T-cell (primary cell): ENCODE measurements around the gene CELSR3. TPM values are rescaled to one million over a fixed set of nuclear protein-coding genes. Genes with fewer than 3 reads are reported as not detected.

Experiments used
- ATAC-seq, 4 experiments: fragments of 200-7000 bp in 3 of 4; fragments of 150-1000 bp in 1 of 4; cut with Tn5 transposase; replicated peaks in 1 of 4; 1 replicate in 3 of 4; 2 replicates in 1 of 4; pipeline ENCODE4 v1.10.0; 2021; ENCODE audit warnings: moderate library complexity in 3 of 4, mild to moderate bottlenecking in 2 of 4, moderate number of reproducible peaks in 1 of 4
- CTCF ChIA-PET, 2 donors: fragments of 300-600 bp; sonication (Branson Sonifier 250); formaldehyde crosslinking; loops; one replicate each; lab custom pipeline; 2022; ENCODE audit warnings: antibody characterized with exemption in 2 of 2; lab: Charles Lee
- POLR2A ChIA-PET, 2 donors: fragments of 300-600 bp; sonication (Branson Sonifier 250); formaldehyde crosslinking; loops; one replicate each; lab custom pipeline; 2022; ENCODE audit warnings: antibody characterized with exemption in 2 of 2; lab: Charles Lee
- DNase-seq, 35 experiments: peaks; one replicate each; pipeline versions ENCODE4 v3.0.0 to v3.0.0-alpha.2; 2013 to 2023
- H3K27ac ChIP-seq: one replicate; pipeline ENCODE4 v1.5.1; 2013; ENCODE audit warnings: low read length
- H3K27me3 ChIP-seq, 2 experiments: replicated peaks in 1 of 2; 1 replicate in 1 of 2; 2 replicates in 1 of 2; pipeline versions ENCODE4 v1.6.1 to v1.7.0; 2013; ENCODE audit warnings: low read length in 1 of 2, mixed read lengths in 1 of 2; ENCODE audit not compliant: control insufficient read depth in 2 of 2, insufficient read depth in 2 of 2; ENCODE audit errors: extremely low read depth in 1 of 2
- H3K36me3 ChIP-seq, 2 donors: 1 replicate in 1 of 2; 2 replicates in 1 of 2; pipeline versions ENCODE4 v1.6.1 to v1.7.0; 2013; ENCODE audit warnings: low read length in 1 of 2; ENCODE audit not compliant: control insufficient read depth in 2 of 2, insufficient read depth in 1 of 2; ENCODE audit errors: extremely low read depth in 1 of 2
- H3K4me1 ChIP-seq, 2 experiments: 1 replicate in 1 of 2; 2 replicates in 1 of 2; pipeline versions ENCODE4 v1.6.1 to v1.7.0; 2013; ENCODE audit warnings: low read length in 2 of 2, mixed read lengths in 1 of 2; ENCODE audit not compliant: insufficient read depth in 2 of 2, control insufficient read depth in 1 of 2; ENCODE audit errors: extremely low read depth in 1 of 2
- H3K4me3 ChIP-seq, 2 donors: 1 replicate in 1 of 2; 2 replicates in 1 of 2; pipeline versions ENCODE4 v1.5.1 to v1.7.0; 2013; ENCODE audit warnings: mild to moderate bottlenecking in 2 of 2, low read length in 1 of 2, moderate library complexity in 1 of 2; ENCODE audit not compliant: control insufficient read depth in 1 of 2; ENCODE audit errors: extremely low read depth in 1 of 2
- H3K9me3 ChIP-seq: 2 replicates; pipeline ENCODE4 v1.7.0; 2013
- H3K27ac Mint-ChIP-seq, 2 donors: one replicate each; pipeline ENCODE4 v1.8.0; 2020 to 2021; ENCODE audit warnings: mild to moderate bottlenecking in 2 of 2, mixed read lengths in 2 of 2
- H3K27me3 Mint-ChIP-seq, 2 donors: one replicate each; pipeline ENCODE4 v1.8.0; 2021 to 2022; ENCODE audit warnings: mixed read lengths in 2 of 2
- H3K36me3 Mint-ChIP-seq: one replicate; pipeline ENCODE4 v1.8.0; 2021; ENCODE audit warnings: mixed read lengths
- H3K4me1 Mint-ChIP-seq, 3 donors: one replicate each; pipeline ENCODE4 v1.8.0; 2020 to 2022; ENCODE audit warnings: mixed read lengths in 3 of 3, mild to moderate bottlenecking in 1 of 3
- H3K4me3 Mint-ChIP-seq, 3 donors: one replicate each; pipeline ENCODE4 v1.8.0; 2020 to 2022; ENCODE audit warnings: mild to moderate bottlenecking in 3 of 3, mixed read lengths in 3 of 3, moderate library complexity in 3 of 3
- H3K9me3 Mint-ChIP-seq, 3 donors: one replicate each; pipeline ENCODE4 v1.8.0; 2020 to 2022; ENCODE audit warnings: mixed read lengths in 3 of 3
- WGBS: methylation state at CpG from one replicate; pipeline ENCODE4 v1.1.5; 2013; ENCODE audit warnings: missing lambda C conversion rate; ENCODE audit not compliant: insufficient coverage; 5-methylcytosine and 5-hydroxymethylcytosine counted together
- total RNA-seq, 35 experiments: library from RNA in 6 of 35; stranded (reverse) in 6 of 35; fragments of 120-200 nt in 1 of 35; gene quantifications; one replicate each; pipeline versions ENCODE4 v1.2.1 to v1.2.4 and lab custom pipeline; 2013 to 2026

CELSR3 gene
- total RNA-seq, 5 donors from 2014 or later (not counting 1 experiment from before 2014, with no cell fraction given), result 5.6 to 7.4 (median 6.2) TPM

- peaks cover 0 to 16% of the 10 kb centered on the region in 2 experiments for H3K27me3 ChIP-seq
- Mint-ChIP-seq H3K9me3 (no peaks in the 10 kb centered on the region), H3K4me1 (peaks cover 0 to 3% (median under 1%) of the 10 kb centered on the region in 3 donors), H3K27me3 (peaks cover 5 to 8% of the 10 kb centered on the region in 2 donors), H3K4me3 (no peak overlapping the region), H3K27ac (peak overlapping the region in 1 of 2 donors; percentile 58), H3K36me3 (peaks cover 37% of the 10 kb centered on the region)
- ATAC-seq (no peak), DNase-seq (no peak)
- H3K4me3 ChIP-seq, result no peak overlapping the region
- no peak overlapping the region for H3K27ac ChIP-seq
- CTCF ChIA-PET, result no interaction called here
- H3K9me3 ChIP-seq, result no peaks in the 10 kb centered on the region
- peaks cover 30 to 68% of the 10 kb centered on the region in 2 donors for H3K36me3 ChIP-seq
- H3K4me1 ChIP-seq, result peaks cover 0 to 6% of the 10 kb centered on the region in 2 experiments
- WGBS, result 97% methylated on average over 3 of the region's 12 CpGs
- POLR2A ChIA-PET, result no interaction called here
Observed at GRCh38 chr3:48599509-48600285, 63.0 kb downstream of the CELSR3 start.

GRCh38 chr3:48599077-48599501, 63.6 kb downstream of the CELSR3 start:
- Mint-ChIP-seq H3K9me3 (no peaks in the 10 kb centered on the region), H3K27me3 (peaks cover 9 to 14% of the 10 kb centered on the region in 2 donors), H3K36me3 (peaks cover 33% of the 10 kb centered on the region), H3K27ac (peak overlapping the region in 1 of 2 donors; percentile 58), H3K4me1 (peaks cover 6 to 9% (median 6%) of the 10 kb centered on the region in 3 donors), H3K4me3 (no peak overlapping the region)
- DNase-seq, result no peak
- Histone ChIP-seq H3K9me3 (no peaks in the 10 kb centered on the region), H3K4me1 (peaks cover 0 to 8% of the 10 kb centered on the region in 2 experiments), H3K27me3 (peaks cover 0 to 22% of the 10 kb centered on the region in 2 experiments), H3K27ac (no peak overlapping the region), H3K36me3 (peaks cover 30 to 62% of the 10 kb centered on the region in 2 donors), H3K4me3 (no peak overlapping the region)
- POLR2A ChIA-PET, result no interaction called here
- ATAC-seq, result no peak
- 90% methylated on average over 10 of the region's 11 CpGs for WGBS
- CTCF ChIA-PET, result no interaction called here

- Histone ChIP-seq H3K27ac (no peak overlapping the region), H3K4me3 (no peak overlapping the region), H3K9me3 (no peaks in the 10 kb centered on the region), H3K4me1 (peaks cover 0 to 8% of the 10 kb centered on the region in 2 experiments), H3K36me3 (peaks cover 26 to 56% of the 10 kb centered on the region in 2 donors), H3K27me3 (peaks cover 0 to 27% of the 10 kb centered on the region in 2 experiments)
- peaks cover 33% of the 10 kb centered on the region for H3K36me3 Mint-ChIP-seq
- peaks cover 6 to 9% (median 6%) of the 10 kb centered on the region in 3 donors for H3K4me1 Mint-ChIP-seq
- 96% methylated on average over 2 of the region's 5 CpGs for WGBS
- peaks cover 9 to 16% of the 10 kb centered on the region in 2 donors for H3K27me3 Mint-ChIP-seq
- H3K27ac Mint-ChIP-seq, result no peak overlapping the region
- no peak for ATAC-seq
- ChIA-PET CTCF (no interaction called here), POLR2A (no interaction called here)
- H3K4me3 Mint-ChIP-seq, result no peak overlapping the region
- DNase-seq, result no peak
- H3K9me3 Mint-ChIP-seq, result no peaks in the 10 kb centered on the region
Observed at GRCh38 chr3:48598323-48599076, 64.2 kb downstream of the CELSR3 start.

- no peak for ATAC-seq
- Mint-ChIP-seq H3K9me3 (no peaks in the 10 kb centered on the region), H3K4me3 (no peak overlapping the region), H3K27me3 (peaks cover 13 to 27% of the 10 kb centered on the region in 2 donors), H3K36me3 (peaks cover 24% of the 10 kb centered on the region), H3K27ac (no peak overlapping the region), H3K4me1 (peaks cover 6 to 9% (median 6%) of the 10 kb centered on the region in 3 donors)
- Histone ChIP-seq H3K36me3 (peaks cover 17 to 45% of the 10 kb centered on the region in 2 donors), H3K4me1 (peaks cover 0 to 8% of the 10 kb centered on the region in 2 experiments), H3K27me3 (peaks cover 0 to 38% of the 10 kb centered on the region in 2 experiments), H3K9me3 (no peaks in the 10 kb centered on the region), H3K27ac (no peak overlapping the region), H3K4me3 (no peak overlapping the region)
- no peak for DNase-seq
- CTCF ChIA-PET, result no interaction called here
- WGBS, result 91% methylated on average over 6 of the region's 6 CpGs
- POLR2A ChIA-PET, result no interaction called here
Observed at GRCh38 chr3:48597408-48597800, 65.3 kb downstream of the CELSR3 start.

DNA sequence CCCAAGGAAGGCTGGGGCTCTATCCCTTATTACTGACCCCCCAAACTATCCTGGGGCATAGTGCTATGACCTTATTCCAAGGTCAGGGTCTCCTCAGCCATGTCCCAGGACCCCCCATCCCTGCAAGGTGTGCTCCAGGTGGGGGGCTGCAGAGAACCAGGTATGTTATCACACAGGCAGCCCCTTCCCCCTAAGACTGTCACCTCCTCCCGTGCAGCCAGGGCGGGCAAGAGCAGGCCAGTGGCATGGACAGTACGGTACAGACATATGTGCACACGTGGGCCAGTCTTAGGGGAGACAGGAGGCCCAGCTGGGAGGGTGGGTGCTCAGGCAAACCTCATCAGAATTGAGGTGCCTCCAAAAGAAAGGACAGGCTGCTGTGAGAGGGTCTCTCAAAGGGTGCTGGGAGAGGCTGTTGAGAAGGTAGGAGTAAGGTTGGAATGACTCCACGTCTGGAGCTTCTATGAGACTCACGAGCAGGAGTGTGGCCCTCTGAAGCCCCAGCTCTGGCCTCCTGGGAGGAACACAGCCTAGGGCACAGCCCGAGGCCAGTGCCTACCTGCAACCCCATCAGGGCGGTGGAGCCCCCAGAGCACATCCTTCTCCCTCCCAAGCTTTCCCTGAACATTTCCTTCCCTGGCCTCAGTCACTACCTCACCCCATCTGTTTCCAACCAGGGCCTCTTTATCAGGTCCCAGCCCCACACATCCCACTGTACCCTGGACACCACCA, 65.8 kb downstream of the CELSR3 start:
- H3K4me3 ChIP-seq, result no peak overlapping the region
- peaks cover 0 to 44% of the 10 kb centered on the region in 2 experiments for H3K27me3 ChIP-seq
- no peak overlapping the region for H3K4me3 Mint-ChIP-seq
- H3K36me3 Mint-ChIP-seq, result peaks cover 21% of the 10 kb centered on the region
- WGBS, result 93% methylated on average over 4 of the region's 8 CpGs
- peaks cover 6 to 9% (median 6%) of the 10 kb centered on the region in 3 donors for H3K4me1 Mint-ChIP-seq
- no peak overlapping the region for H3K27ac Mint-ChIP-seq
- peaks cover 13 to 27% of the 10 kb centered on the region in 2 donors for H3K27me3 Mint-ChIP-seq
- CTCF ChIA-PET, result no interaction called here
- no peak overlapping the region for H3K27ac ChIP-seq
- H3K9me3 Mint-ChIP-seq, result no peaks in the 10 kb centered on the region
- no peak for DNase-seq
- peaks cover 0 to 8% of the 10 kb centered on the region in 2 experiments for H3K4me1 ChIP-seq
- peaks cover 15 to 42% of the 10 kb centered on the region in 2 donors for H3K36me3 ChIP-seq
- no peak for ATAC-seq
- POLR2A ChIA-PET, result no interaction called here
- H3K9me3 ChIP-seq, result no peaks in the 10 kb centered on the region

- Mint-ChIP-seq H3K27ac (no peak overlapping the region), H3K36me3 (peaks cover 21% of the 10 kb centered on the region), H3K4me3 (peak overlapping the region in 1 of 3 donors; percentile 43), H3K9me3 (no peaks in the 10 kb centered on the region), H3K4me1 (peaks cover 6 to 9% (median 6%) of the 10 kb centered on the region in 3 donors), H3K27me3 (peaks cover 15 to 31% of the 10 kb centered on the region in 2 donors)
- no peak overlapping the region for H3K4me3 ChIP-seq
- peaks cover 0 to 50% of the 10 kb centered on the region in 2 experiments for H3K27me3 ChIP-seq
- 71% methylated on average over 3 of the region's 5 CpGs for WGBS
- H3K36me3 ChIP-seq, result peaks cover 10 to 36% of the 10 kb centered on the region in 2 donors
- CTCF ChIA-PET, result no interaction called here
- H3K9me3 ChIP-seq, result no peaks in the 10 kb centered on the region
- no peak overlapping the region for H3K27ac ChIP-seq
- POLR2A ChIA-PET, result no interaction called here
- ATAC-seq (no peak), DNase-seq (no peak)
- H3K4me1 ChIP-seq, result peaks cover 0 to 8% of the 10 kb centered on the region in 2 experiments
Observed at GRCh38 chr3:48596157-48596556, 66.5 kb downstream of the CELSR3 start.
